DMS153 treated with DMSO at 0.1 percent for 48 hours (cell line): ENCODE data around the gene NUP85.
"Not testable (repeated sequence)": the region's sequence is repeated elsewhere in the genome, so short reads cannot be mapped to it uniquely, and the experiment has no call there.

Source experiments
- DNase-seq: peaks from one replicate; lab custom pipeline; 2025; ENCODE audit not compliant: unreplicated experiment; lab: John Stamatoyannopoulos, UW

The NUP85 gene

DNA sequence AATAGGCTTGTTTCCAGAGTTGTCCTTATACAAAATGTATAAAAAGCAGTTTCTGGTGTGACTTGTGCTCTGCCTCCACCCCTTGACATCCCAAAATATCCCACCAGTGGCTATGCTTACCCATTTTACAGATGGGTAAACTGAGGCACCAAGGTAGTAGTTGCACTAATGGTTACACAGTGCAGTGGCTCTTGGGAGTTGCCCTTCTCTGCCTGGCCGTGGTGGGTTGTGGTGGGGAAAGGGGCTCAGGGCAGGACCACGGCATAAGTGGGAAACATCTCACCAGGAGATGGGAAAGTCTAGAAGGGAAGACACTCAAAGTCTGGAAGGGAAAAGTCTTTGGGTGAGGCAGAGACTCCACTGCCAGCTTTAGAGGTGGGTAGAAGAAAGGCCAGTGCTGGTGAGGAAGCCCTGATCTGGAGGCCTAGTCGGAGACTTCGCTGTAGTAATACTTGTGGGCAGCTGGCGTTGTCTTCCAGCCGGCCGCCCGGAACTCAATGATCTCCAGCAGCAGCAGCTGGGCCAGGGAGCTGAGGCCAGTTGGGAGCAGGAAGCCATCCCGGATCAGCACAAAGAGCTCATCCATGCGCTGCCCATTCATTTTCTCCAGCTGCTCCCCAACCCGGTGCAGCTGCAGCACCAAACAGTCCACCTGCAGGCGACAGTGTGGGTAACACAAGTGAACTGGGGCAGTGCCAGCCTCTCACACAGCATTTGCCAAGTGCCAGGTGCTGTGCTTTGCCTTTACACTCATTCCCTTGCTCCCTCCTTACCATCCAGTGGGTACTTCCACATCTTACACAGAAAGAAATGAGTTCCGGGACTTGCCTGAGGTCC is 61.1 kb downstream of the NUP85 start:
- DNase-seq = no peak

DNA sequence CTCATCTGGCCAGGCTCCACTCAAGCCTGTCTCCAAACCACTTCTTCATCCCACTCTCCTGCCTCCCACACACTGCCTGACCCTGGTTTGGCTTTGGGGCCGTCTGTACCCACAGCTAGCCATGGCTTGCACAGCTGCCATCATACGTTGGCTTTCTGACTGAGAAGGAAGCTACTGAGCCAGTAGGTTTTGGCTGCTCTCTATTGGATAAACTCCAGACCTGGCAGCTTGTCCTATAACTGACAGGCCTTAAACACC is 61.6 kb downstream of the NUP85 start:
- no peak for DNase-seq

DNA sequence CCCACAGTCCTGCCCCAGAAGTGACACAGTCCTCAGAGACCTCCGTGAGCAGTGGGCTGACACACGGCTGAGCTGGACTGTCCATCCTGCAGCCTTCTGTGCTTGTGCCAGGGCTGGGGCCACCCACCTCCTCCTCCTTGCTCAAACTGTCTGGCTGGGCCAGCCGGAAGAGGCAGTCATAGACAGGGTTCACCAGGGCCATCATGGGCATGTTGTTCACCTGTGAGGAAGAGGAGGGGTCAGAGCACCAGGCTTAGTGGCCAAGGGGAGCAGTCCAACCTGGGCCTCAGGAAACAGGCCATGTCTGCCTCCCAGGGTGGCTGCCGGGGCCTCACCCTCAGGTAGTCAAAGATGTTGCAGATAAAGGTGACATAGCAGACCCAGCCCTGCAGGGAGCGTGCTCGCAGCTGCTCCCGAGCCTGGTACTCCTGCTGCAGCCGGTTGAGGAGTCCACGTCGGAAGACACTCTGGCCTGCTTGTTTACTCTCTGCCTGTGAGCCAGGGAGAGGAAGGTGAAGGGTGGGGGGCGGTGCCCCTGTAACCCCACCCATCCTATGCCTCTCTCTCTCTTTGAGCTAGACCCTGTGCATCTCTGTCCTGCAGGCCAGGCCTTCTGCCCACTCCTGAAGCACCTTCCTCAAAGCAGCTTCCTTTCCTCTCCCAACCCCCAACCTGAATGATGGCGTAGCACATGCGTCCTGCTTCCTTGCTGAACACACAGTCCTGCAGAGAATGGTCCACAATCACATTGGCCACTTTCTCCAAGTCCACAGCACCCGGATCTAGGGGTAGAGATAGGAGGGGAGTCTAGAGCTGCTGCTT is 62.1 kb downstream of the NUP85 start:
- DNase-seq = peak; percentile 20

DNA sequence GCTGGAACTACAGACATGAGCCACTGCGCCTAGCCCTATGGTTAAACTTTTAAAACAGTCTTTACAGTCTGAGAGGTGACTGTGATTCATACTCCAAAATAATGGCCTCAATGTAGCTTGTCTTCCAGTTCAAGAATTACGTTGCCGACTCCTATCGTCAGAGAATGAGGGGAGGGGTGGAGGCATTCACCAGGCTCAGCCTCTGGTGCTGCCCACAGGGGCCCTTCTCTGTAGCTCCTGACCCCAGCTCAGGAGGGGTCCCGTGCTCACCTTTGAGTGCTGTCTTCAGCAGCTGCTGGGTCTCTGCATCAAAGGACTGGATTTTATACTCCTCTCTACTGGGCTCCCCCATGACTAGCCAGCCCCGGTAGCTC is 64.4 kb downstream of the NUP85 start:
- no peak for DNase-seq

DNA sequence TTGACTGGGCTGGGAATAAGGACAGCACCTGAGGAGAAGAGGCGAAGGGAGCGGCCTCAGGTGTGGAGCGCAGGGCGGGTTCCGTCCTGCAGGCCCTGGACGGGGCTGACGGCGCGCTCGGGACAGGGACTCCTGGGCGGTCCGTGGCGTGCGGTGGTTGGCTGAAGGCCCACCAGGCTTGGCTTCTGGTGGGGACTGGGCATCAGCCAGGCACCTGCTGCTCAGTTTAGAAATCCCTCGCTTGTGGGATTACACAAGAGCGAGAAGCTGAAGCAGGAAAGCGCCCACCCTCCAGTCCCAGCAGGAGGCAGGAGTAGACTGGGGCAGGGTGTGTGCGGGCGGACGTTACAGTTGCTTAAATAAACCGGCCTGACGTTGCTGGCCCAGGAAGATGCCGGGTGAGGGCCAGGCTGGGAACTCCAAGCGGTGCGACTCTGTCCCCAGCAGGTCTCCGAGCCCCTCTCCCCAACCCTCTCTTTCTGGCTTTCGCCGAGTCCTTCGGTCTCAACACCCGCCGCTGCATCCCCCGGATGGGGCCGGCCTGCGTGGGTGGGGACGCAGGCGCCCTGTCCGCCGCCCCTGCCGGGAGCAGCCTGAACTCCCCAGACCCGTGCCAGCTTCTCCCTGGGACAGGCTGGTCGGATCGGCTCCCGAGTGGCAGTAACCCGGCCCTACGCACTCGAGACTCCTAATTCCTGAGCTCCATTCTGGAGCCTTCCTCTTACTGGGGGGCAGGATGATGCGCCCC is 64.9 kb downstream of the NUP85 start:
- DNase-seq = peak; percentile 61

DNA sequence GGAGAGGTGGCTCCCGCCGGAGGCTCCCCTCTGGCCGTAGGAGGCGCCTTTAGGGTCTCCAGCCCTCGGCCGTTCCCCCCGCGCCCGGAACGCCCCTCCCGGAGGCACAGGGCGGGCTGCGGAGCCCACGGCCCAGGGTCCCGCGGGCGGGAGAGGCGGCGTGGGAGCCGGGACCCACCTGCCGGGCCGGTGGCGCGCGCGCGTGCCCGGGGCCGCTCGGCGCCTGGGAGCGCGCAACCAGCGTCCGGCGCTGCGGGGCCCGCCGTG is 65.4 kb downstream of the NUP85 start, which contains the start of gene MIF4GD:
Gene MIF4GD (minus strand): TSS at position 266 of the 267 bp plus-strand sequence. CDS start 1,036 bp downstream, outside the sequence.
- DNase-seq = no peak

DNA sequence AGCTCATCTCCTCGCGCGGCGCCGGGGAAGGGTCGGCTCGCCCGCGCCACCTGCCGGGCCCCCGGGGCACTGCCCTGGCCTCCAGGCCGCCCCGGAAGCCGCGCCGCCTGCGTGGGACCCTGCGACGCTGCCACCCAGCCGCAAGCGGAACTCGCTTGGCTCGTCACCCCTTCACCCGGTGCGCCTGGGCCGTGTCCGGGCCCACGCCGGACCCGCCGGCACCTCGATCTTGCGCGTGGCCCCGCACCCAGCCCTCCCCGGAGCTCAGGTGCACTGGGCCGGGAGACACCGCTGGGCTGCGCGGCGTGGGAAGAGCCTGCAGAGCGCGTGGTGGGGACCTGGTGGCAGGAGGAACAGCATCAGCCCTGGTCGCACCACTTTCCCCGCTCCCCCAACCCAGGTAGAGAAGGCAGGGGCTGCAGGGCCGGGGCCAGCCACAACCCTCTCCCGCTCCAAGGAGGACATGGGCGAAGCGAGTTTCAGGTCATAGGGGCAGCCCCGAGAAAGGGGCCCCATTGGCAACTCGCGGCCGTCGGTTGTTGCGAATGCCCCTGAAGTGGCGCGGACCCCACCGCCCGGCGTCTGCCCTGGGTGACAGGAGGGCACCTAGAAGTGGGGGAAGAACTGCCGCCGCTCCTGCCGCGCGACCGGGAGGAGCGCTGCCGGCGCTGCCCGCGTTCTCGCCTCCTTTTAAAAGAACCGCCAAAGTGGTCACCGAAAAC is 65.9 kb downstream of the NUP85 start:
- peak; percentile 58 for DNase-seq

DNA sequence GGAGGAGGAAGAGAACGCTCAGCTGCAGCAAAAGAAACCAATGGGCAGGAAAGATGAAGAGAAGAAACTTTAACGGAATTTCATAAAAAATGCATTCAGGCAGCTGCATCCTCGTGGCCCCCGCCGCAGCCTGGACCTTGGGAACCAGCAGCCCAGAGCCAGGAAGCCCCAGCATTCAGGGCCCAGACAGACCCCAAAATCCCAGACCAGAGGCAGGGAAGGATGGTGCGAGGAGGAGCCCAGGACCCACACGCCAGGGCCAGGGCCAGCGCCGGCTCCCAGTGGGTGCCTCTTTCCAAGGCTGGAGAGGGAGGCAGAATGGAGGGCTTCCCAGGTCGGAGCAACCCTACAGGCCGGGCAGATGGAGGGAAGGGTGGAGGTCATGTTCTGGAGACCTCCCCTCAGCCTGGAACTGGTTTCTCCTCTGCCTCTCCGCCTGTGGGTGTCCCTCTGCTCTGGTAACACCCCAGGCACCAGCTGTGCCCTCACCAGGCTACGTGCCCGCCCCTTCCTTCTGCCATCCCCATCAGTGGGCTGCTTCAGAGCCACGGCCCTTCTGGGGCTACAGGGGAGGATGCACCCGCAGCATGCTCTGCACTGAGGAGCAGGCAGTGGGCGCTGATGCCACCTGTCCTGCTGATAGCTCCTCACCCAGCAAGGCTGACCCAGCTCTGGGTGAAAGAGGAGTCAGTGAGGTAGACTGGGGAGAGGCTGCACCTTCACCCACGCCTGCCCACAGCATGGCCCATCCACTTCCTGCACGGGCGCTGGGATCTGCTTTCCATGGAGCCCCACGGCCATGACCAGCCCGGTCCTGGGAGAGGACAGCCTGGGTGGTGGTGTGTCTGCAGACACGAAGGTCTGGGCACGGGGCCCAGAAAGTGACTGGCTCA is 66.7 kb downstream of the NUP85 start:
- DNase-seq = no peak

DNA sequence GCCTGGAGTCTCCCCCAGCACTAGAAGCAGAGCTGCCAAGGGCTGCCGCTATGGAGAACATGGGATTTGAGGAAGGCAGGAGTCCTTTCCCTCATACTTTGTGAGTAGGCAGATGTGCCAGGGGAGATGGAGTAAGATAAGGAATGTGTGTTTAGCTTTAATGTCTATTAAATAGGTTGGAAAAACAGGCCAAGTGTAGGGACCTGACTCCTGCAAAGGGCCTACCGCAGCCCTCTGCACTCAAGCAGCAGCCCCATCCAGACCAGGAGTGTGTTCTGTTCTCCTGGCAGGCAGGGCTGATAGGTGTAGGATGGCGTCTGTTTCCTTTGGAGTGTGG is 67.3 kb downstream of the NUP85 start:
- no peak for DNase-seq

DNA sequence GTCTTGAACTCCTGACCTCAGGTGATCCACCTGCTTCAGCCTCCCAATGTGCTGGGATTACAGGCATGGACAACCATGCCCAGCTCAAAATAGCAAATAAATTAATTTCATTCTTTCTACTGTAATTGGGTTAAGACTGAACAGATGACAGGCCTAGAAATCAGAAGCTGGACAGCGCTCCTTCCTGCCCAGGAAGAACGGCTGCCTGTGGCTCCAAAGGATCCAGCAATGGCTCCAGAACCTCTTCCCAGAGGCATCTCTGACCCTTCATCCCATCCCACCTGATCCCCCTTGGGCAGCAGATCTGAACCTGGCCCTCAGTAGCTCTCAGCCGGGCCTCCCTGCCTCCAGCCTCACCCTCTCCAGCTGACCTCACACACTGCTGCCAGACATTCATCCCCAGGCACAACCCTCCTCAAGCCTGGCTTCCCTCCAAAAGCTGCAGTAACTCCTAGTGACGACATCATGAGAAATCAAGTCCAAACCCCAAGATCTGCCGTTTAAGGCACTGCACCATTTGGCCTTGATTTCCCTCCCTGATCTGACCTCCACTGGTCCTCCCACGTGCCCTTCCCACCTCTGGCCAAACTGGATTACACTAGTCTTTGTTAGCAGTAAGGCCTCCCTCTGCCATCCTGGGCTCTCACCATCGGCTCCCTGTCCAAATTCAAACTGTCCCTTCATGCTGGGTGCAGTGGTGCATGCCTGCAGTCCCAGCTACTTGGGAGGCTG is 68.7 kb downstream of the NUP85 start:
- DNase-seq = no peak

DNA sequence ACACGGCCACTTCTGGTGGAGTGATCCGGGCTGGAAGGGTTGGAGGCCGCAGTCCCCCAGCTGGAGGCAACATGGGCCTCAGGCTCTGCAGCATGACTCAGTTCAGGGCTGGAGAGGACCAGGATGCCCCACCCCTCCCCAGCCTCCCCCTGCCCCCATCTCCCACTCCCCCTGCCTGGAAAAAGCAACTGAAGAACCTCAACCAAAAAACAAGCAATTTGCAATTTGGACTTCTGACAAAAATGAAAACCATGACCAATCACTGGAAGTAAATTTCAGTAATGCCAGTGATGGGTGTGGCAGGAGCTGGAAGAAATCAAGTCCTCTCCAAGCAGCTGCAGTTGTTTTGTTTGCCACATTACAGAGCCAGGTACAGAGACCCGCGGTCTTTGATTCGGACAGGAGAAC is 72.2 kb downstream of the NUP85 start:
- no peak for DNase-seq

DNA sequence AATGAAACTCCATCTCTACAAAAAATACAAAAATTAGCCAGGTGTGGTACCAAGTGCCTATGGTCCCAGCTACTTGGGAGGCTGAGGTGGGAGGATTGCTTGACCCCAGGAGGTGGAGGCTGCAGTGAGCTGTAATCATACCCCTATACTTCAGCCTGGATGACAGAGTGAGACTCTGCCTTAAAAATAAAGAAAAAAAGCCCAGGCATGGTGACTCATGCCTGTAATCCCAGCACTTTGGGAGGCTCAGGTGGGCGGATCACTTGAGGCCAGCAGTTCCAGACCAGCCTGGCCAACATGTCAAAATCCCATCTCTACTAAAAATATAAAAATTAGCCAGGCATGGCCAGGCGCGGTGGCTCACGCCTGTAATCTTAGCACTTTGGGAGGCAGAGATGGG is 74.7 kb downstream of the NUP85 start:
- DNase-seq = not testable (repeated sequence)

DNA sequence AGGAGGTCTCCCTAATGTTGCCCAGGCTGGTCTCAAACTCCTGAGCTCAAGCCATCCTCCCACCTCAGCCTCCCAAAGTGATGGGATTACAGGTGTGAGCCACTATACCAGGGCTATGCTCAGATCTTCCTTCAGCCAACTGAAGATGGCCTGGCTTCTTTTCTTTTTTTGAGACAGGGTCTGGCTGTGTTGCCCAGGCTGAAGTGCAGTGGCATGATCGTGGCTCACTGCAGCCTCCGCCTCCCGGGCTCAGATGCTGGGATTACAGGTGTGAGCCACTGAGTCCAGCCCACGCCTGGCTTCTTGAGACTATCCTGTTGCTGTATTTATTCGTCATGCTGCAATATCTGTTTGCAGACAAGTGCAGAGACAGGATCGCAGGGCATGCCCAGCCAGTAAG is 79.6 kb downstream of the NUP85 start:
- DNase-seq = no peak
